C4-2B (cell line): ENCODE results near the gene STAP2.

Experiments used
- H3K27ac ChIP-seq: fragments of 450-650 bp; 2 replicates; pipeline ENCODE4 v1.5.1; 2017
- CTCF ChIP-seq: fragments of 450-650 bp; conservative IDR thresholded peaks from 2 replicates; pipeline ENCODE4 v1.5.1; 2017; ENCODE audit warnings: mild to moderate bottlenecking
- ZFX ChIP-seq: fragments of 450-650 bp; IDR thresholded peaks from 2 replicates; pipeline ENCODE4 v1.6.1; 2017

The STAP2 gene

GRCh38 chr19:4326837-4327251 lies 11.8 kb downstream of the STAP2 start:
- H3K27ac ChIP-seq: no peak overlapping the region
- TF ChIP-seq ZFX: no peak
- TF ChIP-seq CTCF: no peak

DNA sequence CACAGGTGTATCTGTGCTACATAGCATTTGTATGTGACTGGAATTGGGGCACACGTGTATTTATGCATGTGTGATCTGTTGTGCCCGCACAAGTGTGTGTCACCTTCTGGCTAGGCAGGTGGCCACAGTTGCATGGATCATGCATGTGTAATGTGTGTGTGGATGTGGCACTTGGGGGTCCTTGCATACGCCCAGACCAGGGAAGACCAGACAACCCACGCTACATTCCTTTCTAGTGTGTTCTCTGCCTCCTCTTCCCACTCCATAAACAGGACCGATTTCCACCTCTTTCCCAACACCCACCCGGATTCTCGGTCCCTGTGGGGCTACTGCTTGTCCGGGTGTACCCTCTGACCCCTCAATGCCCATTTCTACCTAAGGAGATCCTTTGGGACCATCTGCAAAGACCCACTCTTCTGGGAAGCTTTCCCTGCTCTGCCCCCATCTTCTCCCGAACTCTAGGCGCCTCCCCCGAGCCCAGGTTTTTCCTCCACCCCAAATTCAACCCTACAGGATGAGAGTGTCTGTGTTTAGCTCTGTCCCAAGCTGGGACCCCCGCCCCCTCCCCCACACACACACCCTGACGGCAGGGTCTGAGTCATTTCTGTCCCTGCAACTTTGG lies 12.3 kb downstream of the STAP2 start:
- no peak for TF ChIP-seq CTCF
- TF ChIP-seq ZFX: no peak
- H3K27ac ChIP-seq: no peak overlapping the region

DNA sequence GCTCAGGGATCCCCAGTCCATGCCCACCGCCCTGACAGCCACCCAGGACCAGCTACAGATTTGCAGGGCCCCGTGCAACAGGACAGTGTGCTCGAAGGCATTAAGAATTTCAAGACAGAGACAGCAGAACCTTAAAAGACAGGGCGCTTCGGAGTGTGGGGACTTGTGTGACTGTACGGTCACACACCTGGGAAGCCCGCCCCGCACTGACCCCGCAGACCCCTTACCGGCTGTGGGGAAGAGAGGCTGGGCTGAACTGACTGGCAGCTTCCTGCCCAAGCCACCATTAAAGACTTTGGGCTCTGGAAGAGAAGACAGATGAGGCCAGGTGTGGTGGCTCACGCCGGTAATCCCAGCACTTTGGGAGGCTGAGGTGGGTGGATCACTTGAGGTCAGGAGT lies 14.4 kb downstream of the STAP2 start:
- TF ChIP-seq CTCF: no peak
- TF ChIP-seq ZFX: no peak

GRCh38 chr19:4323692-4324091 lies 14.9 kb downstream of the STAP2 start:
- no peak for TF ChIP-seq ZFX
- TF ChIP-seq CTCF: no peak
- H3K27ac ChIP-seq: no peak overlapping the region

More for the DNA sequence above, 14.4 kb downstream of the STAP2 start:
- H3K27ac ChIP-seq: no peak overlapping the region

DNA sequence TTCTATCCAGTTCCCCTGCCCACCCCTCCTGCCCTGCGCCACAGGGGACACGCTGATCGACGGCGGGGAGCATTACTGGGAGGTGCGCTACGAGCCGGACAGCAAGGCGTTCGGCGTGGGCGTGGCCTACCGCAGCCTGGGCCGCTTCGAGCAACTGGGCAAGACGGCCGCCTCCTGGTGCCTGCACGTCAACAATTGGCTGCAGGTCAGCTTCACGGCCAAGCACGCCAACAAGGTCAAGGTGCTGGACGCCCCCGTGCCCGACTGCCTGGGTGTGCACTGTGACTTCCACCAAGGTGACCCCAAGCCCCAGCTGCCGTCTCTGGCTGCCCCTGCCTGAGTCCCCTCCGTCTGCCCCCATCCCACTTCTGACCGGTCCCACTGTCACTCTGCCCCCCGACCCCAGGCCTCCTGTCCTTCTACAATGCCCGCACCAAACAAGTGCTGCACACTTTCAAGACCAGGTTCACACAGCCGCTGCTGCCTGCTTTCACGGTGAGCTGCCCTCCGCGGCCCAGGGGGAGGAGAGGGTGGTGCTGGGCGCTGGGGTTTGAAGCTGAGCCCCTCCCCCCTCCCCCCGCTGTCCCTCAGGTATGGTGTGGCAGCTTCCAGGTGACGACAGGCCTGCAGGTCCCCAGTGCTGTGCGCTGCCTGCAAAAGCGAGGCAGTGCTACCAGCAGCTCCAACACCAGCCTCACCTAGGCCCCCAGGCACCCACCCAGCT lies 15.5 kb downstream of the STAP2 start:
- no peak overlapping the region for H3K27ac ChIP-seq
- no peak for TF ChIP-seq ZFX
- no peak for TF ChIP-seq CTCF

DNA sequence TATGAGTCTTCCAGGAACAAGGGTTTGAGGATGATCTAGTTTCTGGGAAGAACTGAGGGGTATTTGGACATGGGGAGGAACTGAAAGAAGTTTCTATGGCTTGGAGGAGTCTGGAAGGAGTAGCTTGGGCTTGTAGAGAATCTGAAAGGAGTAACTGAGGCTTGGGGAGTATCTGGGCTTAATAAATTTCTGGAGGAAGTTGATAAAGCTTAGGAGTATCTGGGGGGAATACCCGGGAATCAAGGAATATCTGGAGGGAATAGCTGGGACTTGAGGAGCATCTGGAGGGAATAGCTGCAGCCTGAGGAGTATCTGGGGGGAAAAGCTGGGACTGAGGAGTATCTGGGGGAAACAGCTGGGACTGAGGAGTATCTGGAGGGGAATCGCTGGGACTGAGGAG lies 18.2 kb downstream of the STAP2 start:
- no peak for TF ChIP-seq CTCF
- no peak for TF ChIP-seq ZFX
- H3K27ac ChIP-seq: no peak overlapping the region

DNA sequence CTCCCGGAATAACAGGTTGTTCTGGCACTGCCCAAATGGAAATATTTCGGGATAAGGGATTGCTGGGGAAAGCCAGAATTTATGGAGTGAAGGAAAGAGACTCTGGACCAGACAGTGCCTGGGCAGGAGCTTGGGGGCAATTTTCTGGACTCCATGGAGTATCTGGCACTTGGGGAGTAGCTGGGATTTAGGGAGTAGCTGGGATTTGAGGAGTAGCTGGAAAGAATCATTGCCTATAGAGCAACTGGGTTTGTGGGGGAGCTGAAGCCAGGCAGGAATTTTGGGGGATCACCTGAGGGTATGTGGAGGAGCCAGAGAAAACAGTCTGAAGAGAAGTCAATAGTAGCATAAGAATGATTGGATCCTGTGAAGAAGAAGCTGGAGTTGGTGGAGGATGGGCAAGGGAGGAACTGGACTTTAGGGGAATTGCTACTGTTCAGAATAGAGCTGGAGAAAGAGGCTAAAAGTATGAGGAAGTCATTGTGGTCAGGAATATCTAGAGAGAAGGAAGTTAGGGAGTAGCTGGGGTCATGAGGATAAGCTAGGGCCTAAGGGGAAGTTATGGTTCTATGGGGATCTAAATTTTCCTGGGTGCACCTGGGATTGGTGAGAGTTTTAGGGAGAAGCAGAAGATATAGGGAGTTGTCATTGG lies 19.4 kb downstream of the STAP2 start:
- no peak for TF ChIP-seq CTCF
- TF ChIP-seq ZFX: no peak
- H3K27ac ChIP-seq: no peak overlapping the region
